GM21576 (cell line): ENCODE results near the gene MEX3C.

Source experiments
- ATAC-seq: cut with Tn5 transposase; IDR thresholded peaks from one replicate; pipeline ENCODE4 v1.9.1; 2021; ENCODE audit warnings: mild to moderate bottlenecking, moderate library complexity; ENCODE audit not compliant: unreplicated experiment

Gene MEX3C

GRCh38 chr18:51197661-51198424, at the start of gene MEX3C:
Gene MEX3C, minus strand, starts transcription at chr18:51197681. Its CDS starts 361 bp downstream, at chr18:51197320.
- peak; percentile 78 for ATAC-seq

GRCh38 chr18:51241226-51241625, 43.7 kb upstream of the MEX3C start:
- no peak for ATAC-seq

- no peak for ATAC-seq
Observed at GRCh38 chr18:51236225-51236624, 38.7 kb upstream of the MEX3C start.

GRCh38 chr18:51235009-51235789, 37.7 kb upstream of the MEX3C start:
- peak; percentile 85 for ATAC-seq

GRCh38 chr18:51234117-51235008, 36.9 kb upstream of the MEX3C start:
- ATAC-seq: no peak

GRCh38 chr18:51229328-51229727, 31.8 kb upstream of the MEX3C start:
- ATAC-seq: no peak

- no peak for ATAC-seq
Observed at GRCh38 chr18:51227660-51228059, 30.2 kb upstream of the MEX3C start.

GRCh38 chr18:51226587-51227350, 29.3 kb upstream of the MEX3C start:
- ATAC-seq: no peak

- ATAC-seq: no peak
Observed at GRCh38 chr18:51226068-51226467, 28.6 kb upstream of the MEX3C start.

GRCh38 chr18:51212606-51213005, 15.1 kb upstream of the MEX3C start:
- ATAC-seq: no peak

- peak; percentile 91 for ATAC-seq
Observed at GRCh38 chr18:51211552-51211951, 14.1 kb upstream of the MEX3C start.

GRCh38 chr18:51196811-51197660, 445 bp downstream of the MEX3C start:
- no peak for ATAC-seq

GRCh38 chr18:51196118-51196810, 1.2 kb downstream of the MEX3C start:
- no peak for ATAC-seq

GRCh38 chr18:51195451-51196117, 1.9 kb downstream of the MEX3C start:
- ATAC-seq: peak; percentile 10

GRCh38 chr18:51195086-51195450, 2.4 kb downstream of the MEX3C start:
- no peak for ATAC-seq

GRCh38 chr18:51194604-51195003, 2.9 kb downstream of the MEX3C start:
- no peak for ATAC-seq

- no peak for ATAC-seq
Observed at GRCh38 chr18:51193621-51194287, 3.7 kb downstream of the MEX3C start.

- no peak for ATAC-seq
Observed at GRCh38 chr18:51192696-51193095, 4.8 kb downstream of the MEX3C start.
